T-helper 9 cell (primary cell): Measurements from ENCODE around the gene USP15.
A peak's percentile ranks its signal among the peaks of the same experiment; 100 is the strongest.

Experiments
- DNase-seq: peaks from one replicate; pipeline ENCODE4 v3.0.0-alpha.2; 2020

Gene USP15

DNA sequence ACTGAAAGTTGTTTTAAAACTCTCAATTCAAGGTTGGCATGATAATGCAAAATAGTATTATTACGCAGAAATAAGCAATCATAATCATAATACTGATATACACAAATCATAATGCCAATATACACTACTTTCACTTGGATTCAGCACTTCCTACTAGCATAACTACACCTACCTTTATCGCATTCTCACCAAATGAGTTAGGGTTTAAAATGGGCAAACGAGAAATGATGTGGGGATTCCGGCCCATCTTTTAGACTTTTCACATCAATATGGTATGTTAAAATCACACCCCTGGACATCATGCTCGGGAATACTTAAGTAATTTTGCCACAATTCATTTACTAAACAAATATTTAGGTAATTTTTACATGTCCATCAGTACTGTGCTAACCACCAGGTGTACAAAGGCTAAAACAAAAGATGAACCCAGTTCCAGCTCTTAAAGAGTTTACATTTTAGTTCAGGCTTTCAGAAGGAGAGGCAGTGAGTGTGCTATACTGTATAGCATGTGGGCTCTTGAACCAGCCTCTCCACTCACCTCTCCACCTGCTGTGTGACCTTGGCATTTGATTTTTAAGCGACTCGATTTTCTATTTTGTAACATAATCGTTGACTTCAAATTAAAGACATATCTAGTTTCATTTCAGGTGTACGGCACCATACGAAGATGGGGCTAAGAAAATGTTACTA lies 1.1 kb upstream of the USP15 start:
- no peak for DNase-seq

DNA sequence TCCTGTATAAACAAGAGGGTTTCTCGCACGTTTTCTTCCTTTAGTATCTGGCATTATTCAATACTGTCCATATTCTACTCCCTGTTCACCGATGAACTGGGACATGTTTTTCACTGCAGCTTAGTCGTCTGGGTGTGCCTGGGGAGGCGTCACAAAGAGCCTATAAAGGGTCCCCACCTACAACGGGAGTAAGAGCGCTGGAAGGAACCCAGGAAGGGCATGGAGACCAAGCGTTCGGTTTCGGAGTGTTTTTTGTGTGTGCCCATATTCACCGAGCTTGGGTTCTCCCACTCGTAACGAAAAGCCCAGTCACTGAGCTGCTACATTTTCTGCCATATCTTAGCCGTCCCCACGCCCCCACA lies 592 bp upstream of the USP15 start:
- DNase-seq = no peak

DNA sequence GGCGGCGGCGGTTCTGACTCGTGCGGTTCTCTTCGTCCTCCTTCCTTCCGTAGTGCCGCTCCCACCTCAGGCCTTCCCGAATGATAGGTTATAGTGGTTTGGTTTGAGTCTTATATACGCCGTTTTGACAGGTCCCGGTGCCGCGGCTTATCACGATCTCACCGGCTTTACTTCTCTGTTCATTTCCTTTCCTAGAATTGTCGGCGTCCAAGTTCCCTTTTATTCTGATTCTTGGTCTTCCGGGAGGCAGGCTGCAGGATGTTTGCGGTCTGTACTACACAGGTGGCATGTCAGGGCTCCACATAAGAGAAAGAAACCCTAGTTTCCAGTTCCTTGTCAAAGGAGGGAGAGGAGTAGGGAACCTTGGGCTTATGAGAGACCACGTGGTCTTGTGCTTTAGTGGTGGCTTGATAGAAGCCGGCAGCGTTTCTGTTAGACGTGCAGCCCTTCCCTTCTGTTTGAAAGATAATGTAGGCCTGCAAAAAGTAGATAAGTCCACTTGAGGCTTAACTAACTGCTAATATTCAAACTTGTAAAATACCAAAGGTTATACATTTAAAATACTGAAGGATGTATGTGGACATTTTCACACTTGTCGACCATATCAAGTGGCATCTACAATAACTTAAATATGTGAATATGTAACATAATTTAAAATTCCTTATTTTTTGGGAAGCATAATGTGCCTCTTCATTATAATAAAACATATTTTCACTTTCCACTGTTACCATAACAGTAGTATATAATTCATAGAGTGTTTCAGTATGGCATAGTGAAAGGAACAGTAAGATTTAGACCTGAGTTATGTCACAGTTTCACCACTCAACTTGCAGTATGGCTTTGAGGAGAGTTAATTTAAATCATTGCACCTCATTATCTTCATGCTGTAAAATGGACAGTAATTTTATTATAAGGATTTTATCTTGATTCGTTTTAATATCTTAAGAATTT lies 804 bp downstream of the USP15 start:
- peak; percentile 43 for DNase-seq

DNA sequence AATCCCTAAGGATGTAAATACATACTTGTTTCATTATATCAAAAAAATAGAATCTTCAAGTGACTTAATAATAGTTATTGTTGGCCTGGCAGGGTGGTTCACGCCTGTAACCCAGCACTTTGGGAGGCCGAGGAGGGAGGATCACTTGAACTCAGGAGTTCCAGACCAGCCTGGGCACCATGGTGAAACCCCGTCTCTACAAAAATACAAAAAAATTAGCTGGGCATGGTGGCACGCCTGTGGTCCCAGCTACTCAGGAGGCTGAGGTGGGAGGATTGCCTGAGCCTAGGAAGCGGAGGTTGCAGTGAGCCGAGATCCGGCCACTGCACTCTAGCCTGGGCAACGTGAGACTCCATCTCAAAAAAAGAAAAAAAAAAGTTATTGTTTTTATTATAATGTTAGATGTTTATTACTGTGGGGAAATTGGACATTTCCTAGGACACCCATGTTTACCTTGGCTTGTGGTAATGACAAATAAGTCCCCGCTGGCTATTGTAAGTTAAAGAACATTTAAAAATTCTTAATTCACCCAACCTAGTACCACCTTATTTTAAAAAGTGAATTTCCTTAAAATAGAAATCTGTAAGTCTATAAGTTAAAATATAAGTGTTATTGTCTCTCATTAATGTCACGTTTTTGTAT lies 1.8 kb downstream of the USP15 start:
- DNase-seq = no peak

DNA sequence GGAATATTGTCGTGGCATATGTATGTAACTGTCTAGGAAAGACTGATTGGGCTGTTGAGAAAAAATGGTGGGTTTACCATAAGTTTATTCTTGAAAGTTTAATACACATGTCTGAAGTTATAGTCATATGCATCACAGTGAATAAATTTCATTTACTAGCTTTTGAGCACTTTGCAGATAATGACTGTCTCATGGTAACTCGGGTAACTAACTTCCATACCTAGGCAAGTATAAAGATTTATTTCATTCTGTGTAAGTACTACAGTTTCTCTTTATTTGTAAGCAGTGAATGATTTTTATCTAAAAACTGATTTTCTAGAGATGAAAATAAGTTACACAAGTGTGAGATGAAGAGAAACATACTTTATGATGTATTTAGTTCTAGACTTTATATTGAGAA lies 3.0 kb downstream of the USP15 start:
- no peak for DNase-seq

DNA sequence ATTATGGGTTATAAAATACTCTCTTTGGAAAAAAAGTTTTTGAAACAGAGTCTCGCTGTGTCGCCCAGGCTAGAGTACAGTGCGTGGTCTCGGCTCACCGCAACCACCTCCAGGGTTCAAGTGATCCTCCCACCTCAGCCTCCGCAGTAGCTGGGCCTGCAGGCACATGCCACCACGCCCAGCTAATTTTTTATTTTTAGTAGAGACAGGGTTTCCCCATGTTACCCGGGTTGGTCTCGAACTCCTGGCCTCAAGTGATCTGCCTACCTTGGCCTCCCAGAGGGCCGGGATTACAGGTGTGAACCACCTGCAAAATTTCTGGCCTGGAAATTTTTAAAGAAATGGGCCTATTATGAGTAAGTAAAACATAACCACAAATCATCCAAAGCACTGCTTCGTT lies 3.8 kb downstream of the USP15 start:
- DNase-seq = no peak

DNA sequence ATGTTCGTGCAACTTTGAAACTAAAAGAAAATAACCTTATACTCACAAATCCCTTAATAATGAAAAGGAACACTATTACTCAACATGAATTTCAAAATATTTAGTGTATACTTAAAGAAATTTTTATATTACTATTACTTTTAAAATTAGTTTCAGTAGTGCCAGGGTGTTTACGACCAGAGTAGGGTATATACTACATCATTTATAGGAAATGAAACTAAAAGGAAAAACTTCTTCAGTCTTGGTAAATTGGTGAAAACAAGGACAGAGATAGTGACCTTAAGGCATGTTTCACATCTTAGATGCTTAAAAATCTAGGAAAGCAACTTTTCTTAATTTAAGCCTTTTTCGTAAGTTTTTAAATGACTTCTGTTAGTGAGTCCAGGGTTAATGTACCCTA lies 4.5 kb downstream of the USP15 start:
- no peak for DNase-seq

DNA sequence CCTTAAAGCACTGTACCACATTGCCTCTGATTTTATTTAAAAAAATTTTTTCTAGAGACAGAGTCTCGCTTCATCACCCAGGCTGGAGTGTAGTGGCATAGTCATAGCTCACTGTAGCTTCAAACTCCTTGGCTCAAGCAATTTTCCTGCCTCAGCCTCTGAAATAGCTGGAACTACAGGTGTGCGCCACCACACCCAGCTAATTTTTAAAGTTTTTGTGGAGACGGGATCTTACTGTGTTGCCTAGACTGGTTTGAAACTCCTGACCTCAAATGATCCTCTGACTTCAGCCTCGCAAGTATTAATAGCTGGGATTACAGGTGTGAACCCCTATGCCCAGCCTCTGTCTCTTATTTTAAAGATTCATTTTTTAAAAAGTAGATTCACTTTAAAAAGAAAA lies 5.3 kb downstream of the USP15 start:
- no peak for DNase-seq

DNA sequence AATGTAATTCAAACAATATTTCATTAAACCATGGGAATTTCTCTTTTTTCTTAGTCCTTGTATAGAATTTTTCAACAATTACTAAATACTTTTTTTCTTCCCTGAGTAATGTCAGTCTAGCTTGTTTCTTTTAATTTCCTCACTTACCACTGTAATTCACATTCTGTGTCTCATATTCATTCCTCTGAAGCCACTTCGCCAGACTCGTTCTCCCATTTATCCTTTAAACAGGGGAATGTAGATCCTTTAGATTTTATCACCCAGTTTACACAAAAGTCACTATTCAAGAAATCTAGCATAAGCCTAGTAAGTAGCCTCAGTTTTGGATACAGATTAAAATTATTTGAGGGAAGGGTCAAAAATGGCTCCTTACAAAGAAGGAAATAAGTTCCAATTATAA lies 6.8 kb downstream of the USP15 start:
- DNase-seq = no peak

DNA sequence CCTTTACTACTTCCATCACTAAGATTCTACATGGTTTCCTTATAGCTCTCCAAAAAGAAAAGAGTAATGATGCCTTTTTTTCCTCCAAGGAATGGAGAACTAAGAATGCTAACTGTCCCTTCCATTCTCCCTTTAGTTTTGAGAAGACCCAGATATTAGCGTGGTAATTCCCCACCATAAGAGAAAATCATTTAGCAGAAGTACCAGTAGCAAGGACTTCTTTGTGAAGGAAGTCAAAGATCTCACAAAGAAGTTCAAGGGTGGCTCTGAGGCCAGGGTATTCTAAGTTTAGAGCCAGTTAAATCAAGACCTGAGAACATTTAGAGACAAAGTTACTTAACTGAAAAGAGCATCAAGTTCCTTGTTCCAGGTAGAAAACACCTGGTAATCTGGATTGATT lies 7.3 kb downstream of the USP15 start:
- DNase-seq = no peak

DNA sequence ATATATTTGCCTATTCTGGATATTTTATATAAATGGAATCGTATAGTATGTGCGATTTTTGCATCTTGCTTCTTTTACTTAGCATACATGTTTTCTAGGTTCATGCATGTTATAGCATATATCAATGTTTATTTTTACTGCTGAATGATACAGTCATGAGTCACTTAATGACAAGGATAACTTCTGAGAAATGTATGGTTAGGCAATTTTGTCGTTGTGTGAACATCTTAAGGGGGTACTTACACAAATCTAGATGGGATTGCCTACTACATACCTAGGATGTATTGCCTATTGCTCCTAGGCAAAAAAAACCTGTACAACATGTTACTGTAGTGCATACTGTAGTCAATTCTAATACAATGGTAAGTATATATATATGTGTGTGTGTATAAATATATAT lies 8.8 kb downstream of the USP15 start:
- DNase-seq = no peak

DNA sequence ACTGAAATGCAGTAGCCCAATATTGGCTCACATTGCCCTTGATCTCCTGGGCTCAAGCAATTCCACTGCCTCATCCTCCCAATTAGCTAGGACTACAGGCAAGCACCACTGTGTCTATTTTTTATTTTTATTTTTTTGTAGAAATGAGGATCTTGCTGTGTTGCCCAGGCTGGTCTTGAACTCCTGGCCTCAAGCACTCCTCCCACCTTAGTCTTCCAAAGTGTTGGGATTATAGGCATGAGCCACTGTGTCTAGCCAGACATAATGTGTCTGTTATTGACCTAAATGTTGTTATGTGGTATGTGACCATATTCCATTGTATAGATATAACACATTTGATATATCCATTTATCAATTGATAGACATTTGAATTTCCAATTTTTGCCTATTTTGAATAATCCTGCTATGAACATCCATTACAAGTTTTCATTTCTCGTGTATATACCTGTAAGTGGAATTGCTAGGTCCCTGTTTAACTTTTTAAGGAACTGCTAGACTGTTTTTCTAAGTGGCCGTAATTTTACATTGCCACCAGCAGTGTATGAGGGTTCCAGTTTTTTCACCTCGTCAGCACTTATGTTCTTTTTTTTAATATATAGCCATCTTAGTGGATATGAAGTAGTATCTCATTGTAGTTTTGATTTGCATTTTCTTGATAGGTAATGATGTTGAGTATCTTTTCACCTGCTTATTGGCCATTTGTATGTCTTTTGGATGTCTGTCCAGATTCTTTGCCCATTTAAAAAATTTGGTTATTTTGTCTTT lies 9.4 kb downstream of the USP15 start:
- DNase-seq = no peak

DNA sequence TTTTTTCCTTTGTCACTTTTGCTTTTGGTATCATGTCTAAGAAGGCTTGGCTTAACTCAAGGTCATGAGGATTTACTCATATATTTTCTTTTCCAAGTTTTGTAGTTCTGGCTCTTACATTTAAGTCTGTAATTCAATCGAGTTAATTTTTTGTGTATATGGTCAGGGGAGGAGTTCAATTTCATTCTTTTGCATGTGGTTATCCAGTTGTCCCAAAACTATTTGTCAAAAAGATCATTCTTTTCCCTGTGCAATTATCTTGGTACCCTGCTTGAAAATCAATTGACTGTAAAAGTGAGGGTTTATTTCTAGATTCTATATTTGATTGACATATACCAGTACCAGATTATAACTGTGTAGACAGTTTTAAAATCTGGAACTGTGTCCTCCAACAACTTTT lies 10.2 kb downstream of the USP15 start:
- no peak for DNase-seq

DNA sequence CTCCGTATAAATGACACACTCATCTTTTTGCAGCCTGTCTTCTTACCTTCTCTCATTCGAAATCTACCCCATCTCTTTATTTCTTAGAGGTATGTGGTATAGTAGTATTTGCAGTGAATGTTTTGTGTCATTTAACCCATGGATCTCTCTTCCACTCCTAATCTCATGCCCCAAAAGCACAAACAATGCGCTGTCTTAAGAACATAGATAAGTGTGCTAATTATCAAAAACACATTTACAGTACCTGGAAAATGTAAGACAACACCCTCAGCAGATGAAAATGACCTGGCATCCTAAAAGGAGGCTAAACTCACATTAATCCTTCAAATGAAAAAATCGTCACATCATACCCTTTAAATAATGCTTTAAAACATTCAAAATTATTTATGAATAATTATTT lies 10.7 kb downstream of the USP15 start:
- no peak for DNase-seq

DNA sequence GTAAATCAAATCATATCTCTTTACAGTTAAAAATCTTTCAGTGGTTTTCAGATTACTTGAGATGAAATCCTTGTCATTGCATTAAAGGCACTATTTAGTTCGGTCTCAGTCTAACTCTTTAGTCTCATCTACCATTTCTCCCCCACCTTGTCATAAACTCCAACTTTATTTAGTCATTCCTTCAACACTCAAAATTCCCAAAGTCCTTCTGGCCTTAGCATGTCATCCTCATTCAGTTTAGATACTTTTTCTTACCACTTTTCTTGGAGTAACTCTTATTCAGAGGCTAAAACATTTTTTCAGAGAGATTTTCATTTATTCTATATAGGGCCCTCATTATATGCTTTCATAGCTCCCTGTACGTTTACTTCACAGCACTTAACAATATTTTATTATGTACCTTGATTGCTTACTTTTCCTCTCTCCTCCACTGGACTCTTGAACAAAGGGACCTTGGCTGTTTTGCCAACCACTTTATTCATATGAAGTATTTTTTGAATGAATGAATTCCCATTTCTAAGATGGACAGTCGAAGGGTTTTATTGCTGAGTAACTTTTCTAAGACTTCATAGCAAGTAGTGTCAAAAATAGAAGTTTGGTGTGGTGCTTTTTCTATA lies 12.8 kb downstream of the USP15 start:
- DNase-seq = no peak

DNA sequence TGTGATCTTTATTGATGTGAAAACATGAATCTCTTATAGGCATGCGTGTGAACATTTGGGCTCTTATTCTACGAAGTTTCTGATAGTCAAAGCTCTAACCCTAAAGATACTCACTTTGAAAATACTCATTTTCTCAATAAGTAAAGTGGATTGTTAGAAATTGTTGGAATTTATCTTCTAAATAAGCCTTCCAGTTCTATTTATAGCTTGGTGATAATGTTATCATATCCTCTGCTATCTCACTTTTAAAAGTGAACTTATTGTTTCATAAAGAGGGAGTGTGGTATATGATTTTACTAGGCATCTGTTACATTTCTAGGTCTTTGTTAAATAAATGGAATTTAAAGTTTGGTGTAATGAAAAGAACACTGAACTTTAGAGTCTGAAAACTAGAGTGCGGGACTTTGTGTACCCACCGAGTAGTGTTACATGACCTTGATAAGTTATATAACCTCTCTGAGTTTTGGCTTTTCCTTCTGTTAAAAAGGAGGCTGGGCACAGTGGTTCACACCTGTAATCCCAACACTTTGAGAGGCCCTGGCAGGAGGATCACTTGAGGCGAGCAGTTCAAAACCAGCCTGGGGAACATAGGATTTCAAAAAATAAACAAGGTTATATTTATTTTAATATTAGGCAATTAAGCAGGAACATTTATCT lies 13.6 kb downstream of the USP15 start:
- no peak for DNase-seq

DNA sequence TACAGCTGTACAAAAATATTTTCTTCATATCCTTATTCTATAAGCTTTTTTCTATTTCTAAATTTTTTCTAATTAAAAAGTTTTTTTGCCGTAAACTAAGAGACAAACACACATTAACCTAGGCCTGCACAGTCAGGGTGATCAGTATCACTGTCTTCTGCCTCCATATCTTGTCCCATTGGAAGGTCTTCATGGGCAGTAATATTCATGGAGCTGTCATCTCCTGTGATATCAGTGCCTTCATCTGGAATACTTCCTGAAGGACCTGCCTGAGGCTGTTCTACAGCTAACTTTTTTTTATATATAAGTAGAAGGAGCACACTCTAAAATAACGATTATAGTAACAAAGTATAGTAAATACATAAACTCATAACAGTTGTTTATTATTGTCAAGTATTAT lies 17.8 kb downstream of the USP15 start:
- DNase-seq = no peak

DNA sequence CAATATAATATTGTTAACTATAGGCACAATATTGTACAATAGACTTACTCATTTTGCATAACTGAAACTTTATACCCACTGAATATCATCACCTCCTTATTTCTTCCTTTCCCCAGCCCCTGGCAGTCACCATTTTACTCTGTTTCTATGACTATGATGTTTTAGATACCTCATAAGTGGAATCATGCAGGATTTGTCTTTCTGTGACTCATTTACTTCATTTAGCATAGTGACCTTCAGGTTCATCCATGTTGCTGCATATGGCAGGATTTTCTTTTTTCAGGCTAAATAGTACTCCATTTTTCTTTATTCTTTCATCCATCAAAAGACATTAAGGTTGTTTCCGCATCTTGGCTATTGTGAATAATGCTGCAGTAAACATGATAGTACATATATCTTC lies 18.9 kb downstream of the USP15 start:
- DNase-seq = no peak

DNA sequence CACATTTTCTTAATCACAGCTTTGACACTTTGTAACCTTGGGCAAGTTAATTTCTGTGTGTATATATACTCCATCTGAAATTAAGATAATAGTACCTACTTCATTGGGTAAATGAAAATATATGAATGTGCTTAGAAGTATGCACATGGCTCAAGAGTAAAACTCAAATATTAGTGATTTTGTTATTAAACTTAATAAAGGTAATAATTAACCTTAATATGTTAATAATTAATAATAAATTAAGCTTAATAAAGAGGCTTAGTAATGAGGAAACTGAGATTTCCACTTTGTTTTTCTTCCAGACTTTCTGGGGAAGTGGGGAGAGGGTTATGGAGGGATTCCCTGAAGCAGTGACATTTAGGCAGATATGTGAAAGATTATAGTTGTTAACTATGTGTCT lies 19.8 kb downstream of the USP15 start:
- DNase-seq = no peak

DNA sequence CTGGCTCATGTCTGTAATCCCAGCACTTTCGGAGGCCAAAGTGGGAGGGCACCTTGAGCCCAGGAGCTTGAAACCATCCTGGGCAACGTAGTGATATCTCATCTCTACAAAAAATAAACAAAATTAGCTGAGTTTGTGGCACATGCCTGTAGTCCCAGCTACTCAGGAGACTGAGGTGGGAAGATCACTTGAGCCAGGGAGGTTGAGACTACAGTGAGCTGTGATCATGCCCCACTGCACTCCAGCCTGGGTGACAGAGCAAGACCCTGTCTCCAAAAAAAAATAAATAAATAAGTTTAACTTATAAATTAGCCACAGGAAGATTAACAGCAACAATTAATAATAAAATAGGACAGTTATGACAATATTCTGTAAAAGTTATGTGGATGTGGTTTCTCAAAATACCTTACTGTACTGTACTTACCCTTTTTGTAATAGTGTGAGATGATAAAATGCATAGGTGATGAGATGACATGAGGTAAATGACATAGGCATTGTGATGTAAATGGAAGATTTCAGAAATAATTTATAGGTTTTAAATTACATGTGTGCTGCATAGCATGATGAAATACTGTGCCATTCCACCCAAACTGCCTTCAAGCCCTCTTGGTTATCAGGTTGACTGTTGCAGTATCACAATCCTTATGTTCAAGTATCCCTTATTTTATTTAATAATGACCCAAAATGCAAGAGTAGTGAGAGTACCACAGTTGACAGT lies 22.0 kb downstream of the USP15 start:
- DNase-seq = no peak

DNA sequence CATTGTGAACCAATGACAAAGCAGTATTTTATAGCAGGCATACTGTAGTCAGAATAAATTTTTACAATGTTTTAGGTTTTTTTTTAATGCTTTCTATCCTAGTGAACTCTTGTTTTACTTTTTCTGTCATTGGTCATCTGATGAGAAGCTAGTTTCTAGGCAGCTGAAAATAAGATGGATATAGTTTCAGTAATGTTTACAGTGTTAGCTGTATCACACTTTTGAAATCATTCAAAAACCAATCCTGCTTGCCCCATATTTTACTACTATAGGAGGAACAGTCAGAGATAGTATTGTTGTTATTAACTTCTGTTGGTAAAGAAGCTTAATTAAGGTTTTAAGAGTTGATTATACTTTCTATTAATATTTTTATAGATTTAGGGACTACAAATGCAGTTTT lies 24.5 kb downstream of the USP15 start:
- DNase-seq = no peak

DNA sequence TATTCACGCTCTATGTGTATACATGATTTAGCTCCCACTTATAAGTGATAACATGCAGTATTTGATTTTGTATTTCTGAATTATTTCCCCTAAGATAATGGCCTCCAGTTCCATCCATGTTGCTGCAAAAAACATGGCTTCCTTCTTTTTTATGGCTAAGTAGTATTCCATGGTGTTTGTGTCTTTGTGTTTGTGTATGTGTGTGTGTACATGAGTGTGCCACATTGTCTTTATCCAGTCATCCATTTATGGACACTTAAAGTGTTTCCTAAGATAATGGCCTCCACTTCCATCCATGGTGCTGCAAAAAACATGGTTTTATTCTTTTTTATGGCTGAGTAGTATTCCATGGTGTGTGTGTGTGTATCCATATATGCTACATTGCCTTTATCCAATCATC lies 25.1 kb downstream of the USP15 start:
- DNase-seq = no peak
